ENCODE results near the gene ABCC8.

- TF ChIP-seq CTCF (IDR thresholded peaks at IDR 0.05) (no peak), POLR2A (IDR thresholded peaks at IDR 0.05) (no peak), EP300 (IDR thresholded peaks at IDR 0.05) (no peak)
Observed at GRCh38 chr11:17428261-17428660, 48.4 kb downstream of the ABCC8 start.

Measured in ovary (tissue), 3 donors.